ENCODE data around the gene GPR137B. TPM values are rescaled to one million over a fixed set of nuclear protein-coding genes. Genes with fewer than 3 reads are reported as not detected.

The GPR137B gene
- total and polyA plus RNA-seq, 2 of the 13 experiments (the other 11 are each of a cell fraction or from before 2014, with no cell fraction given): 0.31 to 0.41 TPM

DNA sequence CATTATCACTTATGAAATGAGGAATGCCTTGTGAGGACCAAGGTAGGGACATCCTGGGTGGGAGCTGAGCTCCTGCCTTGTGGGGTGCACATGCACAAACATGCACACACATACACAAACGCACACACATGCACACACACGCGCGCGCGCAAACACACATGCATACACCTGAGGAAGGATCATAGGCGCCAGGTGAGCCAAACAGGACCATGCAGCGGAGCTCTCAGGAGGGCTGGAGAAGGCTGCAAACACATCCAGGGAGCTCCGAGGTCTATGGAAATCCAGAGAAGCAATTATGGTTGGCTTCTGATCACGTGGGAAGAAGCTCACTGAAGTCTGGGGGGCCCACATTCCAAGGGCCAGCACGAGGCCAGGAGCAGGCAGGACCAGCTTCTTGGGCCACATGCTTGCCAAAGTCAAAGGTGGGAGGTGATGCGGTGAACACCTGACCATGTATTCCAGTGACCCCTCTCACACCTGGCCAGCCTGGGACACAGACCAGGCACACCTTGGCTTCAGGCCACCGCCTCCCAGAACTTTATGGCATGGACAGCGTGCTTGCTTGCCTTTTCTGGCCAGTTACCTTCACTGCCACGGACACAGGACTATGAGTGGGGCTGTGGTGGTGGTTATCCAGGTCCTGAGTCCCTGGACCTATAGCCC, 13.6 kb downstream of the GPR137B start:
- ChIA-PET CTCF (ENCODE audit: low intra/inter-chr PET ratio, low total read pairs) (no interaction called here), POLR2A (no interaction called here)
- no peak for TF ChIP-seq HOXA7 (CRISPR knock-in tag; IDR thresholded peaks at IDR 0.05)
- TF ChIP-seq, protein P1, sequence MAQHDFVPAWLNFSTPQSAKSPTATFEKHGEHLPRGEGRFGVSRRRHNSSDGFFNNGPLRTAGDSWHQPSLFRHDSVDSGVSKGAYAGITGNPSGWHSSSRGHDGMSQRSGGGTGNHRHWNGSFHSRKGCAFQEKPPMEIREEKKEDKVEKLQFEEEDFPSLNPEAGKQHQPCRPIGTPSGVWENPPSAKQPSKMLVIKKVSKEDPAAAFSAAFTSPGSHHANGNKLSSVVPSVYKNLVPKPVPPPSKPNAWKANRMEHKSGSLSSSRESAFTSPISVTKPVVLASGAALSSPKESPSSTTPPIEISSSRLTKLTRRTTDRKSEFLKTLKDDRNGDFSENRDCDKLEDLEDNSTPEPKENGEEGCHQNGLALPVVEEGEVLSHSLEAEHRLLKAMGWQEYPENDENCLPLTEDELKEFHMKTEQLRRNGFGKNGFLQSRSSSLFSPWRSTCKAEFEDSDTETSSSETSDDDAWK (CRISPR knock-in tag; IDR thresholded peaks at IDR 0.05): no peak
- TF ChIP-seq ZNF781 (CRISPR knock-in tag; IDR thresholded peaks at IDR 0.05; ENCODE audit: borderline replicate concordance, not compliant biosample characterization): no peak
- no peak for TF ChIP-seq TCF7 (IDR thresholded peaks at IDR 0.05; ENCODE audit: low read depth)
- TF ChIP-seq, protein P2, sequence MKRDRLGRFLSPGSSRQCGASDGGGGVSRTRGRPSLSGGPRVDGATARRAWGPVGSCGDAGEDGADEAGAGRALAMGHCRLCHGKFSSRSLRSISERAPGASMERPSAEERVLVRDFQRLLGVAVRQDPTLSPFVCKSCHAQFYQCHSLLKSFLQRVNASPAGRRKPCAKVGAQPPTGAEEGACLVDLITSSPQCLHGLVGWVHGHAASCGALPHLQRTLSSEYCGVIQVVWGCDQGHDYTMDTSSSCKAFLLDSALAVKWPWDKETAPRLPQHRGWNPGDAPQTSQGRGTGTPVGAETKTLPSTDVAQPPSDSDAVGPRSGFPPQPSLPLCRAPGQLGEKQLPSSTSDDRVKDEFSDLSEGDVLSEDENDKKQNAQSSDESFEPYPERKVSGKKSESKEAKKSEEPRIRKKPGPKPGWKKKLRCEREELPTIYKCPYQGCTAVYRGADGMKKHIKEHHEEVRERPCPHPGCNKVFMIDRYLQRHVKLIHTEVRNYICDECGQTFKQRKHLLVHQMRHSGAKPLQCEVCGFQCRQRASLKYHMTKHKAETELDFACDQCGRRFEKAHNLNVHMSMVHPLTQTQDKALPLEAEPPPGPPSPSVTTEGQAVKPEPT (CRISPR knock-in tag; IDR thresholded peaks at IDR 0.05; ENCODE audit: low read depth): no peak
- no peak for TF ChIP-seq EED (CRISPR knock-in tag; IDR thresholded peaks at IDR 0.05)
- TF ChIP-seq NR1H2 (CRISPR knock-in tag; IDR thresholded peaks at IDR 0.05; ENCODE audit: borderline replicate concordance, low read depth): no peak
- TF ChIP-seq JUND (CRISPR knock-in tag; IDR thresholded peaks at IDR 0.05): no peak
- no peak for TF ChIP-seq RELA (CRISPR knock-in tag; IDR thresholded peaks at IDR 0.05)
- TF ChIP-seq, protein P3, sequence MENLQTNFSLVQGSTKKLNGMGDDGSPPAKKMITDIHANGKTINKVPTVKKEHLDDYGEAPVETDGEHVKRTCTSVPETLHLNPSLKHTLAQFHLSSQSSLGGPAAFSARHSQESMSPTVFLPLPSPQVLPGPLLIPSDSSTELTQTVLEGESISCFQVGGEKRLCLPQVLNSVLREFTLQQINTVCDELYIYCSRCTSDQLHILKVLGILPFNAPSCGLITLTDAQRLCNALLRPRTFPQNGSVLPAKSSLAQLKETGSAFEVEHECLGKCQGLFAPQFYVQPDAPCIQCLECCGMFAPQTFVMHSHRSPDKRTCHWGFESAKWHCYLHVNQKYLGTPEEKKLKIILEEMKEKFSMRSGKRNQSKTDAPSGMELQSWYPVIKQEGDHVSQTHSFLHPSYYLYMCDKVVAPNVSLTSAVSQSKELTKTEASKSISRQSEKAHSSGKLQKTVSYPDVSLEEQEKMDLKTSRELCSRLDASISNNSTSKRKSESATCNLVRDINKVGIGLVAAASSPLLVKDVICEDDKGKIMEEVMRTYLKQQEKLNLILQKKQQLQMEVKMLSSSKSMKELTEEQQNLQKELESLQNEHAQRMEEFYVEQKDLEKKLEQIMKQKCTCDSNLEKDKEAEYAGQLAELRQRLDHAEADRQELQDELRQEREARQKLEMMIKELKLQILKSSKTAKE (CRISPR knock-in tag; IDR thresholded peaks at IDR 0.05; ENCODE audit: borderline replicate concordance): no peak
- TF ChIP-seq, protein P4, sequence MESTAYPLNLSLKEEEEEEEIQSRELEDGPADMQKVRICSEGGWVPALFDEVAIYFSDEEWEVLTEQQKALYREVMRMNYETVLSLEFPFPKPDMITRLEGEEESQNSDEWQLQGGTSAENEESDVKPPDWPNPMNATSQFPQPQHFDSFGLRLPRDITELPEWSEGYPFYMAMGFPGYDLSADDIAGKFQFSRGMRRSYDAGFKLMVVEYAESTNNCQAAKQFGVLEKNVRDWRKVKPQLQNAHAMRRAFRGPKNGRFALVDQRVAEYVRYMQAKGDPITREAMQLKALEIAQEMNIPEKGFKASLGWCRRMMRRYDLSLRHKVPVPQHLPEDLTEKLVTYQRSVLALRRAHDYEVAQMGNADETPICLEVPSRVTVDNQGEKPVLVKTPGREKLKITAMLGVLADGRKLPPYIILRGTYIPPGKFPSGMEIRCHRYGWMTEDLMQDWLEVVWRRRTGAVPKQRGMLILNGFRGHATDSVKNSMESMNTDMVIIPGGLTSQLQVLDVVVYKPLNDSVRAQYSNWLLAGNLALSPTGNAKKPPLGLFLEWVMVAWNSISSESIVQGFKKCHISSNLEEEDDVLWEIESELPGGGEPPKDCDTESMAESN (CRISPR knock-in tag; conservative IDR thresholded peaks at IDR 0.05): no peak
- no peak for TF ChIP-seq ZNF326 (CRISPR knock-in tag; IDR thresholded peaks at IDR 0.05; ENCODE audit: borderline replicate concordance)
- no peak for TF ChIP-seq NBN (conservative IDR thresholded peaks at IDR 0.05)
- TF ChIP-seq ZFAT (CRISPR knock-in tag; conservative IDR thresholded peaks at IDR 0.05): no peak
- H3K36me3 ChIP-seq (replicated peaks in 1 of 2; ENCODE audit: control insufficient read depth in 1 of 2, insufficient read depth in 2 of 2, low read length in 2 of 2): no peaks in the 10 kb centered on the region
- ATAC-seq (no peak), DNase-seq (ENCODE audit: low spot score) (no peak), FAIRE-seq (no peak)
- H4K20me1 ChIP-seq (ENCODE audit: insufficient read depth, low read length): no peaks in the 10 kb centered on the region
- H3K79me2 ChIP-seq (ENCODE audit: insufficient read depth, low read length): no peaks in the 10 kb centered on the region
- no TSS peak for BruUV-seq (replicated peaks)
- in situ Hi-C loops (cut with HindIII; ENCODE audit: extremely low pct_ligation_motif_present, low pct_unique_long_range_greater_than_20kb): no loop called here
- H3K9me3 ChIP-seq (ENCODE audit: low read length): peaks cover under 1% of the 10 kb centered on the region; the same call in 1 of the 2 replicates
- H3K27ac ChIP-seq (ENCODE audit: extremely low read length, insufficient read depth, low read length): no peak overlapping the region
- WGBS (ENCODE audit: low lambda C conversion rate): 74% methylated on average over 10 of the region's 15 CpGs
- no peak overlapping the region for H3K4me3 ChIP-seq (replicated peaks in 1 of 3; ENCODE audit: insufficient read depth in 1 of 3, low read depth in 2 of 3, low read length in 3 of 3)
- intact Hi-C loops (cut with micrococcal nuclease; ENCODE audit: unreplicated experiment): no loop called here
- H3K9ac ChIP-seq (ENCODE audit: insufficient read depth, low read depth, low read length): no peak overlapping the region
- no peaks in the 10 kb centered on the region; a peak in 1 of 5 replicates for H3K27me3 ChIP-seq (ENCODE audit: control insufficient read depth in 1 of 2, insufficient read depth in 2 of 2, low read length in 2 of 2)
- H3K4me1 ChIP-seq (ENCODE audit: insufficient read depth, low read length): peaks cover 10% of the 10 kb centered on the region; the same call in 1 of the 2 replicates
- no peak overlapping the region for H2AFZ ChIP-seq (ENCODE audit: low read length)
- H3K4me2 ChIP-seq (ENCODE audit: low read depth, low read length): no peak overlapping the region

Data from HepG2 (cell line).